Glutamatergic neuron (in vitro differentiated cells): Measurements from ENCODE around the gene SMCO1. TPM values are rescaled to one million over a fixed set of nuclear protein-coding genes. Genes with fewer than 3 reads are reported as not detected.
A peak's percentile ranks its signal among the peaks of the same experiment; 100 is the strongest.

ENCODE experiments used
- DNase-seq: peaks from one replicate; pipeline ENCODE4 v3.0.0; 2022
- H3K27ac Mint-ChIP-seq: one replicate; pipeline ENCODE4 v1.8.0; 2020; ENCODE audit warnings: mild to moderate bottlenecking, mixed read lengths, inconsistent platforms; ENCODE audit not compliant: unreplicated experiment
- H3K27me3 Mint-ChIP-seq: one replicate; pipeline ENCODE4 v1.8.0; 2020; ENCODE audit warnings: mild to moderate bottlenecking, moderate library complexity, mixed read lengths, inconsistent platforms; ENCODE audit not compliant: unreplicated experiment
- H3K36me3 Mint-ChIP-seq: one replicate; pipeline ENCODE4 v1.8.0; 2020; ENCODE audit warnings: mild to moderate bottlenecking, mixed read lengths, inconsistent platforms; ENCODE audit not compliant: unreplicated experiment
- H3K4me1 Mint-ChIP-seq: one replicate; pipeline ENCODE4 v1.8.0; 2020; ENCODE audit warnings: mild to moderate bottlenecking, low read depth, mixed read lengths, inconsistent platforms; ENCODE audit not compliant: unreplicated experiment
- H3K4me3 Mint-ChIP-seq: one replicate; pipeline ENCODE4 v1.8.0; 2020; ENCODE audit warnings: mild to moderate bottlenecking, mixed read lengths, inconsistent platforms; ENCODE audit not compliant: unreplicated experiment
- H3K9me3 Mint-ChIP-seq: one replicate; pipeline ENCODE4 v1.8.0; 2020; ENCODE audit warnings: mild to moderate bottlenecking, moderate library complexity, mixed read lengths, inconsistent platforms; ENCODE audit not compliant: unreplicated experiment
- CTCF ChIP-seq: fragments of 200-600 bp; sonication (generic); IDR thresholded peaks from one replicate; pipeline ENCODE4 v1.5.0; 2021; ENCODE audit not compliant: partially characterized antibody, unreplicated experiment
- total RNA-seq: library from RNA; stranded (reverse); fragmentation: NEBNext Ultra II Directional; extraction: Animal tissue kit (Norgen Biotek cat#: 25700); gene quantifications from one replicate; pipeline ENCODE4 v1.2.1, GENCODE V29; 2021; ENCODE audit not compliant: unreplicated experiment

The SMCO1 gene
- total RNA-seq, 1 donor from 2014 or later: not detected

- no peak for DNase-seq
- H3K36me3 Mint-ChIP-seq: peaks cover 9% of the 10 kb centered on the region
- no peaks in the 10 kb centered on the region for H3K27me3 Mint-ChIP-seq
- TF ChIP-seq CTCF: no peak
- peaks cover 3% of the 10 kb centered on the region for H3K9me3 Mint-ChIP-seq
- no peak overlapping the region for H3K27ac Mint-ChIP-seq
- no peak overlapping the region for H3K4me3 Mint-ChIP-seq
- H3K4me1 Mint-ChIP-seq: no peaks in the 10 kb centered on the region
Observed at GRCh38 chr3:196547067-196547466, 31.9 kb upstream of the SMCO1 start.

GRCh38 chr3:196546537-196546936 lies 31.4 kb upstream of the SMCO1 start:
- H3K27ac Mint-ChIP-seq: no peak overlapping the region
- no peak for DNase-seq
- TF ChIP-seq CTCF: no peak

GRCh38 chr3:196544491-196544992 lies 29.4 kb upstream of the SMCO1 start:
- Mint-ChIP-seq H3K4me1 (no peaks in the 10 kb centered on the region), H3K36me3 (peaks cover 9% of the 10 kb centered on the region), H3K4me3 (no peak overlapping the region), H3K9me3 (no peaks in the 10 kb centered on the region), H3K27me3 (no peaks in the 10 kb centered on the region), H3K27ac (no peak overlapping the region)
- no peak for TF ChIP-seq CTCF
- DNase-seq: no peak

More at GRCh38 chr3:196546537-196546936, 31.4 kb upstream of the SMCO1 start:
- Mint-ChIP-seq H3K9me3 (peaks cover 3% of the 10 kb centered on the region), H3K27me3 (no peaks in the 10 kb centered on the region), H3K4me3 (no peak overlapping the region), H3K36me3 (peaks cover 9% of the 10 kb centered on the region), H3K4me1 (no peaks in the 10 kb centered on the region)

- Mint-ChIP-seq H3K4me1 (no peaks in the 10 kb centered on the region), H3K4me3 (no peak overlapping the region), H3K27me3 (no peaks in the 10 kb centered on the region), H3K36me3 (peaks cover 3% of the 10 kb centered on the region), H3K9me3 (no peaks in the 10 kb centered on the region), H3K27ac (no peak overlapping the region)
- TF ChIP-seq CTCF: no peak
- DNase-seq: no peak
Observed at GRCh38 chr3:196541684-196542445, 26.7 kb upstream of the SMCO1 start.

- H3K27me3 Mint-ChIP-seq: no peaks in the 10 kb centered on the region
- no peaks in the 10 kb centered on the region for H3K9me3 Mint-ChIP-seq
- TF ChIP-seq CTCF: peak; percentile 88
- no peaks in the 10 kb centered on the region for H3K36me3 Mint-ChIP-seq
- H3K4me1 Mint-ChIP-seq: no peaks in the 10 kb centered on the region
- H3K27ac Mint-ChIP-seq: no peak overlapping the region
- DNase-seq: peak; percentile 60
- H3K4me3 Mint-ChIP-seq: no peak overlapping the region
Observed at GRCh38 chr3:196537319-196537984, 22.3 kb upstream of the SMCO1 start.
